Sigmoid colon (tissue), 7 donors: ENCODE measurements around the gene FRMD1. TPM values are rescaled to one million over a fixed set of nuclear protein-coding genes. Genes with fewer than 3 reads are reported as not detected.

Source experiments
- DNase-seq: peaks from one replicate; pipeline ENCODE4 v3.0.0-alpha.2; 2019
- H3K27ac ChIP-seq, 4 donors: fragments of 200-600 bp; sonication (generic); one replicate each; pipeline ENCODE4 v1.5.1; 2016 to 2019; ENCODE audit warnings: mild to moderate bottlenecking in 1 of 4
- H3K27me3 ChIP-seq, 3 donors: fragments of 200-600 bp; sonication (generic); one replicate each; pipeline ENCODE4 v1.5.1; 2019; ENCODE audit warnings: mild to moderate bottlenecking in 1 of 3
- H3K36me3 ChIP-seq, 4 donors: fragments of 200-600 bp; sonication (generic); one replicate each; pipeline ENCODE4 v1.5.1; 2016 to 2019
- H3K4me1 ChIP-seq, 4 donors: fragments of 200-600 bp; sonication (generic); one replicate each; pipeline ENCODE4 v1.5.1; 2017 to 2019
- H3K4me3 ChIP-seq, 4 donors: fragments of 200-600 bp; sonication (generic); one replicate each; pipeline ENCODE4 v1.5.1; 2017 to 2019; ENCODE audit warnings: mild to moderate bottlenecking in 2 of 4, moderate library complexity in 1 of 4
- H3K9me3 ChIP-seq, 4 donors: fragments of 200-600 bp in 3 of 4; sonication (generic) in 3 of 4; one replicate each; pipeline versions ENCODE4 v1.5.1 to v1.6.1; 2013 to 2019
- CTCF ChIP-seq, 4 experiments: fragments of 450-650 bp in 3 of 4; fragments of 200-600 bp in 1 of 4; IDR thresholded peaks; one replicate each; pipeline ENCODE4 v1.5.1; 2016 to 2019; ENCODE audit warnings: antibody characterized with exemption in 4 of 4, mild to moderate bottlenecking in 3 of 4, moderate library complexity in 2 of 4
- EP300 ChIP-seq, 4 donors: sonication (generic); formaldehyde crosslinking; IDR thresholded peaks; one replicate each; pipeline ENCODE4 v1.6.1; 2017; ENCODE audit warnings: antibody characterized with exemption in 4 of 4
- POLR2A ChIP-seq, 2 donors: fragments of 450-650 bp; IDR thresholded peaks; one replicate each; pipeline ENCODE4 v1.6.1; 2016; ENCODE audit warnings: antibody characterized with exemption in 2 of 2, mild to moderate bottlenecking in 2 of 2, moderate library complexity in 2 of 2
- POLR2AphosphoS5 ChIP-seq, 4 donors: sonication (generic); formaldehyde crosslinking; IDR thresholded peaks; one replicate each; pipeline ENCODE4 v1.6.1; 2017; ENCODE audit warnings: antibody characterized with exemption in 4 of 4
- WGBS, 2 donors: extraction: QIAGEN DNeasy Blood & Tissue Kit; methylation state at CpG; one replicate each; pipeline ENCODE4 v1.1.7; 2013; 5-methylcytosine and 5-hydroxymethylcytosine counted together
- intact Hi-C: fragments of 100-400 bp; cut with DNase I; formaldehyde crosslinking; loops from one replicate; pipeline ENCODE4 v1.15.1; 2023
- polyA plus RNA-seq, 3 donors: library from polyadenylated mRNA; stranded (reverse); fragments of 200-250 nt; gene quantifications; one replicate each; pipeline ENCODE4 v1.2.3, GENCODE V29; 2013
- total RNA-seq, 4 donors: library from RNA; depleted of rRNA; stranded (reverse); fragments of >200 nt; gene quantifications; one replicate each; pipeline ENCODE4 v1.1.0, GENCODE V29; 2016
- donor health status: healthy with polysubstance abuse.
- donor health status: Bipolar disorder and iron deficiency.
- donor health status: healthy.

The FRMD1 gene
- total and polyA plus RNA-seq, 7 donors = 0.36 to 12.0 (median 4.2) TPM; not detected in 2

- TF ChIP-seq POLR2AphosphoS5 (IDR thresholded peaks at IDR 0.05) (no peak), CTCF (IDR thresholded peaks at IDR 0.05) (no peak), EP300 (IDR thresholded peaks at IDR 0.05) (no peak), POLR2A (IDR thresholded peaks at IDR 0.05) (no peak)
- Histone ChIP-seq H3K4me1 (peaks cover 0 to 12% (median 9%) of the 10 kb centered on the region in 4 donors), H3K4me3 (no peak overlapping the region), H3K9me3 (no peaks in the 10 kb centered on the region), H3K27me3 (peaks cover 16 to 42% (median 17%) of the 10 kb centered on the region in 3 donors), H3K36me3 (no peaks in the 10 kb centered on the region), H3K27ac (no peak overlapping the region)
- DNase-seq = no peak
- 91 to 96% methylated on average over 10 of the region's 10 CpGs for WGBS, 2 donors
- intact Hi-C loops = no loop called here
Measured at GRCh38 chr6:168097221-168097620, 18.2 kb upstream of the FRMD1 start.

GRCh38 chr6:168096271-168096764 is 17.3 kb upstream of the FRMD1 start:
- TF ChIP-seq CTCF (IDR thresholded peaks at IDR 0.05) (no peak), EP300 (IDR thresholded peaks at IDR 0.05) (no peak)
- H3K4me3 ChIP-seq = no peak overlapping the region
- DNase-seq = no peak
- H3K4me1 ChIP-seq = peaks cover 0 to 7% (median 6%) of the 10 kb centered on the region in 4 donors
- no peaks in the 10 kb centered on the region for H3K36me3 ChIP-seq
- H3K9me3 ChIP-seq = no peaks in the 10 kb centered on the region
- WGBS, 2 donors = 78 to 84% methylated on average over 13 of the region's 13 CpGs
- intact Hi-C loops = no loop called here
- H3K27ac ChIP-seq = no peak overlapping the region
- peaks cover 7 to 33% (median 13%) of the 10 kb centered on the region in 3 donors for H3K27me3 ChIP-seq

- DNase-seq = no peak
- intact Hi-C loops = no loop called here
- WGBS, 2 donors = 90 to 93% methylated on average over 14 of the region's 14 CpGs
Measured at GRCh38 chr6:168095716-168096250, 16.8 kb upstream of the FRMD1 start.

GRCh38 chr6:168095171-168095691 is 16.2 kb upstream of the FRMD1 start:
- WGBS, 2 donors = 90 to 96% methylated on average over 17 of the region's 17 CpGs
- H3K36me3 ChIP-seq = no peaks in the 10 kb centered on the region
- TF ChIP-seq POLR2AphosphoS5 (IDR thresholded peaks at IDR 0.05) (no peak), CTCF (IDR thresholded peaks at IDR 0.05) (no peak), POLR2A (IDR thresholded peaks at IDR 0.05) (no peak)
- no peaks in the 10 kb centered on the region for H3K9me3 ChIP-seq
- H3K4me1 ChIP-seq = no peaks in the 10 kb centered on the region
- H3K27me3 ChIP-seq = peaks cover 0 to 22% (median 4%) of the 10 kb centered on the region in 3 donors
- H3K27ac ChIP-seq = no peak overlapping the region
- no peak for DNase-seq
- intact Hi-C loops = no loop called here
- H3K4me3 ChIP-seq = no peak overlapping the region

More at GRCh38 chr6:168095716-168096250, 16.8 kb upstream of the FRMD1 start:
- Histone ChIP-seq H3K4me1 (peaks cover 0 to 1% (median under 1%) of the 10 kb centered on the region in 4 donors), H3K9me3 (no peaks in the 10 kb centered on the region), H3K4me3 (no peak overlapping the region), H3K36me3 (no peaks in the 10 kb centered on the region), H3K27me3 (peaks cover 2 to 27% (median 8%) of the 10 kb centered on the region in 3 donors), H3K27ac (no peak overlapping the region)
- TF ChIP-seq POLR2A (IDR thresholded peaks at IDR 0.05) (no peak), EP300 (IDR thresholded peaks at IDR 0.05) (no peak), POLR2AphosphoS5 (IDR thresholded peaks at IDR 0.05) (no peak), CTCF (IDR thresholded peaks at IDR 0.05) (no peak)
